Esophagus squamous epithelium (tissue), 4 donors: Measurements from ENCODE around the gene CCDC187.

ENCODE experiments used
- CTCF ChIP-seq, 6 experiments: fragments of 450-650 bp in 4 of 6; fragments of 200-600 bp in 2 of 6; sonication (generic) in 2 of 6; IDR thresholded peaks; one replicate each; pipeline ENCODE4 v1.5.1; 2016 to 2019; ENCODE audit warnings: antibody characterized with exemption in 6 of 6, mild to moderate bottlenecking in 4 of 6, moderate library complexity in 4 of 6
- POLR2A ChIP-seq, 4 donors: fragments of 450-650 bp; IDR thresholded peaks; one replicate each; pipeline ENCODE4 v1.6.1; 2017; ENCODE audit warnings: antibody characterized with exemption in 4 of 4, mild to moderate bottlenecking in 4 of 4, moderate library complexity in 3 of 4

GRCh38 chr9:136292591-136293448 is 11.1 kb downstream of the CCDC187 start:
- TF ChIP-seq CTCF (IDR thresholded peaks at IDR 0.05) (no peak), POLR2A (IDR thresholded peaks at IDR 0.05) (no peak)
